ENCODE measurements around the gene ARHGAP10. TPM values are rescaled to one million over a fixed set of nuclear protein-coding genes. Genes with fewer than 3 reads are reported as not detected.

ARHGAP10 gene
- total and polyA plus RNA-seq, 2 donors from 2014 or later = 13.4 to 20.3 TPM

DNA sequence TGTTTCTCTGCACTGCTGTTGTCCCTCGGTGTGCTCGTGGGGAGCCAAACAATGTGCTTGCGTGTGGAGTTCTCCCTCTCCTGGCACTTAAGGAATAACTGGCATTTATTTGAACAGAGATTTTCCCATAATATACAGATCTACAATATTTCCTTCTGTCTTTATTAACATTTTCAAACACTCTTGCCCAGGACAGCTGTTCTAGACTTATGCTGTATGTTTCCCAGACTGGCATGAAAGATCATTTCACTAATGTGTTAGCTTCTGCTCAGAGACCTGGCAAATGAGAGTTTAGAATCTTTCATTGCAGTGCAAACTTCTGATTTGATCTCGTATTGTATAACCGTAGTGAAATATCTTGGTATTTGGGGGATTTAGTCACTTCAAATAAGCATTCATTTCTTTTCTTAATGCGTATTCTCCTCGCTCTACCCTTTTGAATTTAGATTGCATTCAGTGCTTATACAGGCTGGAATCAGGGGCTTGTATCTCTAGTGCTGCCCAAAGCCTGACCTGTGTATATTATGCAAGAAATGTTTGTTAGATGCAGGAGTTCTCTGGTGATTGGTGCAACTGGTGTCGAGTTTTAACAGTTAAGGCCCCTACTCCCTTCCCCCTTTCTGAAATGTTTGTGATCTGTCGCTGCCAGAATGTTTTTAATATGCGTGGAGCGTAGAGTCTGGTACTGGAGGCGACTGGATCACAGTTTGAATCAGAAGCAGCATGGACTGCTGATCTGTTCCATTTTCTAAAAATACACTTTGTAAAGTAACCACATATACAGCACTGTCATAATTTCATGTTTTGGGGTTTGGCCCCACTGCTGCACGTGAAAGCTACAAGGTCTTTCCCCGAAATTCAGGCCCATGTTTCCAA is 326.3 kb downstream of the ARHGAP10 start:
- Histone ChIP-seq H3K27ac (ENCODE audit: low read depth in 2 of 2, low read length in 2 of 2) (no peak overlapping the region), H3K4me1 (ENCODE audit: control insufficient read depth in 2 of 3, insufficient read depth in 2 of 3, low read depth in 1 of 3, low read length in 3 of 3) (peaks cover 7 to 29% (median 27%) of the 10 kb centered on the region in 3 donors), H3K27me3 (ENCODE audit: control insufficient read depth, insufficient read depth, low read length) (no peaks in the 10 kb centered on the region), H3K4me3 (ENCODE audit: low read length in 3 of 3) (no peak overlapping the region), H3K9ac (ENCODE audit: low read length in 3 of 3) (no peak overlapping the region), H3K36me3 (ENCODE audit: control insufficient read depth in 2 of 3, insufficient read depth in 3 of 3, low read length in 3 of 3) (no peaks in the 10 kb centered on the region), H3K9me3 (ENCODE audit: control insufficient read depth in 2 of 3, insufficient read depth in 1 of 3, low read length in 3 of 3) (no peaks in the 10 kb centered on the region)
- intact Hi-C loops (cut with DNase I) = no loop called here
- DNase-seq (no peak), FAIRE-seq (no peak)
- TF ChIP-seq, protein P1, sequence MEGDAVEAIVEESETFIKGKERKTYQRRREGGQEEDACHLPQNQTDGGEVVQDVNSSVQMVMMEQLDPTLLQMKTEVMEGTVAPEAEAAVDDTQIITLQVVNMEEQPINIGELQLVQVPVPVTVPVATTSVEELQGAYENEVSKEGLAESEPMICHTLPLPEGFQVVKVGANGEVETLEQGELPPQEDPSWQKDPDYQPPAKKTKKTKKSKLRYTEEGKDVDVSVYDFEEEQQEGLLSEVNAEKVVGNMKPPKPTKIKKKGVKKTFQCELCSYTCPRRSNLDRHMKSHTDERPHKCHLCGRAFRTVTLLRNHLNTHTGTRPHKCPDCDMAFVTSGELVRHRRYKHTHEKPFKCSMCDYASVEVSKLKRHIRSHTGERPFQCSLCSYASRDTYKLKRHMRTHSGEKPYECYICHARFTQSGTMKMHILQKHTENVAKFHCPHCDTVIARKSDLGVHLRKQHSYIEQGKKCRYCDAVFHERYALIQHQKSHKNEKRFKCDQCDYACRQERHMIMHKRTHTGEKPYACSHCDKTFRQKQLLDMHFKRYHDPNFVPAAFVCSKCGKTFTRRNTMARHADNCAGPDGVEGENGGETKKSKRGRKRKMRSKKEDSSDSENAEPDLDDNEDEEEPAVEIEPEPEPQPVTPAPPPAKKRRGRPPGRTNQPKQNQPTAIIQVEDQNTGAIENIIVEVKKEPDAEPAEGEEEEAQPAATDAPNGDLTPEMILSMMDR (IDR thresholded peaks at IDR 0.05; ENCODE audit: borderline replicate concordance, extremely low read depth, insufficient read depth) = no peak

DNA sequence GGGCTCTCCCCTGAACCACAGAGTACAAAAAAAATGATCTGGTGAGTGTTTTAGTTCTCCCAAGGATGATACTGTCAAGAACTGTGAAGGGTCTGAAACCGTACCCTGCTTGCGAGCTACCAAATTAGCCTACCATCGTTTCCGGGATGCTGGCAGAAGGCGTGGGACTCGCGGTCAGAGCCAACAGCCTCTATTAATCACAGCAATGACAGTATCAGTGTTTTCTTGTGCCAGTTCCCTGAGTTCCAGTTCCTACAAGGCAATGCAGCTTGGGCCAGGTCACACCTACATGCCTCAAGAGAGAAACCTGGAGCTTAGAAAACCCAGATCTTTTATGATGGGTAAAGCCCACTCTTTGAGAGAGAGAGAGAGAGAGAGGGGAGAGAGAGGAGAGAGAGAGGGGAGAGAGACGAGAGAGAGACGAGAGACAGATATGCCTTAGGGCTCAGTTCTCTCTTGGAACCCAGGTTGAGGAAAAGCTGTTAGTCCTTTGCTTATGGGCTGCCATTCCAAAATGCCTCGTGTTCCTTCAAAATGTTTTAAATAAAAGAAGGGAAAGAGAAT is 327.8 kb downstream of the ARHGAP10 start:
- no peaks in the 10 kb centered on the region for H3K27me3 ChIP-seq (ENCODE audit: control insufficient read depth, insufficient read depth, low read length)
- FAIRE-seq (no peak), DNase-seq (peak in 3 of 5 donors; percentile 50 to 58 (median 54))
- intact Hi-C loops (cut with DNase I) = no loop called here
- no peak overlapping the region for H3K9ac ChIP-seq (ENCODE audit: low read length in 3 of 3)
- TF ChIP-seq, protein P1 (IDR thresholded peaks at IDR 0.05; ENCODE audit: borderline replicate concordance, extremely low read depth, insufficient read depth) = no peak
- peaks cover 5 to 24% (median 14%) of the 10 kb centered on the region in 3 donors for H3K4me1 ChIP-seq (ENCODE audit: control insufficient read depth in 2 of 3, insufficient read depth in 2 of 3, low read depth in 1 of 3, low read length in 3 of 3)
- H3K9me3 ChIP-seq (ENCODE audit: control insufficient read depth in 2 of 3, insufficient read depth in 1 of 3, low read length in 3 of 3) = no peaks in the 10 kb centered on the region
- no peak overlapping the region for H3K4me3 ChIP-seq (ENCODE audit: low read length in 3 of 3)
- no peak overlapping the region for H3K27ac ChIP-seq (ENCODE audit: low read depth in 2 of 2, low read length in 2 of 2)
- H3K36me3 ChIP-seq (ENCODE audit: control insufficient read depth in 2 of 3, insufficient read depth in 3 of 3, low read length in 3 of 3) = no peaks in the 10 kb centered on the region

DNA sequence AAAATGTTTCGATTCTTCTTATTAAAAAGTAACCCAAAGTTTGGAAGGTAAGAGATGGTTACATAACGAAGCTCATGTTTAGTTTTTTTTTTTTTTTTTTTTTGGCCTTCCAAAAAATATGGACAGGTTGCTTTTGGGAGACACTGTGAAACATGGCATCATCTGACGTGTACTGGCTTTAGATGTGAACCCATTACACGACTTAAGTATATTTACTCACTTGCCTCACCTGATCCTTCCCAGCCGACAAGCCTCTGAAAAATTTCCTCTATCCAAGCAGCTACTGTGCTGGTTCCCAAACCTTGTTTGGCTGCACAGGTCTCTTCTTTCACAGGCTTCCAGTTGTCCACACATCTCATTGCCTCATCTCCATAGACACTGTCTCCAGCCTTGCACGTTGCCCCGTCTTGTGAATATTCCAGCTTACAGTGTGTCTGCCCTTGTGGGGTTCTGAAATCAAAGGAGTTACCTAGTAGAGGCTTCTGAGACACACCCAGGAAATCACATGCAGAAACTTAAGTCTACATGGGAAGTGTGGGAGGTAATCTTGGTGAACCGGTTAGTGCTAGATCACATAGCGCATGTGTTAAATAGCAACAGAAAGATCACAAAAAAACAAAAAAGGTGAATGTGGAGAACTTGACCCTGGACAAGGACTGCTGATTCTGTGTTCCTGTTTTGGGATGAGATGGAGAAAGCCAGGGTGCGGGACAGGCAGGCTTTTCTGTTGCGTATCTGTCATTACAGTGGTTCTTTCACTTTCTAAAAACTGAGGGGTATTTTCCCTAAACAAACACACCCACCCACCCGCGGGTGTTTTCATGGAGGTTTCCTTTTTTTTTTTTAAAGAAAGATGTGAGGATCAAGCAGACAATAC is 328.6 kb downstream of the ARHGAP10 start:
- H3K4me3 ChIP-seq (ENCODE audit: low read length in 3 of 3) = peak overlapping the region in 1 of 3 donors; percentile 23
- no peak overlapping the region for H3K27ac ChIP-seq (ENCODE audit: low read depth in 2 of 2, low read length in 2 of 2)
- peaks cover 0 to 4% (median 2%) of the 10 kb centered on the region in 3 donors for H3K36me3 ChIP-seq (ENCODE audit: control insufficient read depth in 2 of 3, insufficient read depth in 3 of 3, low read length in 3 of 3)
- H3K9ac ChIP-seq (ENCODE audit: low read length in 3 of 3) = no peak overlapping the region
- DNase-seq = peak in 3 of 5 donors; percentile 39 to 83 (median 72)
- no peaks in the 10 kb centered on the region for H3K27me3 ChIP-seq (ENCODE audit: control insufficient read depth, insufficient read depth, low read length)
- TF ChIP-seq, protein P1 (IDR thresholded peaks at IDR 0.05; ENCODE audit: borderline replicate concordance, extremely low read depth, insufficient read depth) = no peak
- FAIRE-seq = peak; percentile 8
- H3K4me1 ChIP-seq (ENCODE audit: control insufficient read depth in 2 of 3, insufficient read depth in 2 of 3, low read depth in 1 of 3, low read length in 3 of 3) = peaks cover 5 to 23% (median 10%) of the 10 kb centered on the region in 3 donors
- no peaks in the 10 kb centered on the region for H3K9me3 ChIP-seq (ENCODE audit: control insufficient read depth in 2 of 3, insufficient read depth in 1 of 3, low read length in 3 of 3)
- intact Hi-C loops (cut with DNase I) = no loop called here

Data from kidney (tissue), 14 donors.